HS-27A (cell line): Measurements from ENCODE around the gene S100A8.

Experiments used
- DNase-seq: peaks from one replicate; pipeline ENCODE4 v3.0.0-alpha.2; 2012; ENCODE audit warnings: low read depth, missing footprints

S100A8 gene

DNA sequence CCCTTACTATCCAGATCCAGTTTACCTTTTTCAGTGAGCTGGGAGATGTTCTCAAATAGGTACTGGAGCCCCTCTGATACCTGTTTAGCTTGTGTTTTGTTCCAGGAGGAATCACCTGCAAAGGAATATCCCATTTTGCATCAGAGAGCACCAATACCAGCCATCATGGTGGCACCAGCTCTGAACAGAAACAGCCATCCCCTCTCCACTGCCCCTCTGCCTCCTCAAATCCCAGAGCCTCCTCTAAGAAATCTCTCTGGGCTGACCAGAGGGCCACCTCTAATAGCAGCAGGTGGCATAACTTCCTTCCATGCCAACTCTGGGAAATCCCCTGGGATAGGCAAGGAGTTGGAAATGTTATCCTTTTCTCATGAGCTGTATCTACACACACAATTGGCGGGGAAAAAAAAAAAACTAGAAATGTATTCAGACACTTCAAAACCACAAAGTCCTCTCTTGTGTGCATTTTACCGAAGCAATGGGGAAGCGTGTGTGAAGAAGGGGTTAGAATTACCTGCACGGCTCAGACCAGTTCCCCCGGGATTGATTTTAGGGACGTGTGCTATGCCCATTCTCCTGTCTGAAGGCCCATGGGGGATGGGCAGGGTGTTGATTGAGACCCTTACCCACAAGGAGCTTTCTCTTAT, 44.7 kb downstream of the S100A8 start:
- DNase-seq: no peak

DNA sequence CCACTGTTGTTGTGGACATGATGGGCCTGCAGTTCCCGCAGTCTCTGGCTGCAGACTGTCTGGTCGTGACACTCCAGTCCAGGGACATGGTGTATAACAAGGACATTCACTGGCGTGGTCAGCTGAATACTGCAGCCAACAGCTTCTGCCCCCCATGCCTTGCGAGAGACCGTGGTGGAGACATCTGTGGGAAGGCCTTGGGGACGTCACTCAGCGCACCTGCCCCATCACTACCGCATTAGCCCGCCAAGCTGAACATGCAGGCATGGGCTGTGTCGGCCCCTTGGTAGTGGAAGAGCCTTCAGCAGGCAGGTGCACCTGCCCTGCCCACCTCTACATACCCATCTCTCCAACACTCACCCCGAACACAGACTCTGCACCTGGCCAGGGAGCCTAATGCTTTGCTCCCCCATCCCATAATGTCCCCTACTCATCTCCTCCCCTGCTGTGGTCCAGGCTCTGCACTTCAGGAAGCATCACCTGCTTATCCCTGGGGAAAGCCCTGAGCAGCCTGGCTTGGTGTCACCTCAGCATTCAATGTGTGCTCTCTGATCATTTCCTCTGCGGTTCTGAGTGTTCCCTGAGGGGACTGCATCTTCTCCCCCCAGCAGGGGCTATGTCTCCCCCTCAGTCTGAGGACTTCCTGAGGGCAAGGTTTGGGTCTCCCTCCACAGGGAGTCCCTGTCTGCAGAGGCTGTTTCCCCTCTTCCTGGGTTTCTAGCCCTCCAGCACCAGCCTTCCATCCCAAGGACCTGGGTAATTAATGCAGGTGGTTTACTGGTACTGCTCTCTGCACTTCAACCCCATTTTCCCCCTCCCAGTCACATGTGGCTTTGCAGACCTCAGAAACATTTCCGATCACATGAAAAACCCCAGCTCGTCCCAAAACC, 45.4 kb downstream of the S100A8 start:
- no peak for DNase-seq

DNA sequence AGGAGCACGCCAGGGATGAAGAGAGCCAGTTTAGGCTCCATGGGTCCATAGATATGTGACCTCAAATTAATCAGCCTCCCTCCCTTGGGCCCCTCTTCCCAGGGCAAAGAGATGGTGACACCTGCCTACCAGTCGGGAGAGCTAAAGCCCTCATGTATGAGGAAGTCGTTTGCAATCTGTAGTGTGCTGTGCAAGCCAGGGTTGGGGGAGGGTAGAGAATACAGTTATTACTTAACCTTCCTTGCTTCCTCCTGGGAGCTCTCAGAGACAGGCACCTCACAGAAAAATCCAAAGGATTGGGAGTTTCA, 46.2 kb downstream of the S100A8 start:
- no peak for DNase-seq

DNA sequence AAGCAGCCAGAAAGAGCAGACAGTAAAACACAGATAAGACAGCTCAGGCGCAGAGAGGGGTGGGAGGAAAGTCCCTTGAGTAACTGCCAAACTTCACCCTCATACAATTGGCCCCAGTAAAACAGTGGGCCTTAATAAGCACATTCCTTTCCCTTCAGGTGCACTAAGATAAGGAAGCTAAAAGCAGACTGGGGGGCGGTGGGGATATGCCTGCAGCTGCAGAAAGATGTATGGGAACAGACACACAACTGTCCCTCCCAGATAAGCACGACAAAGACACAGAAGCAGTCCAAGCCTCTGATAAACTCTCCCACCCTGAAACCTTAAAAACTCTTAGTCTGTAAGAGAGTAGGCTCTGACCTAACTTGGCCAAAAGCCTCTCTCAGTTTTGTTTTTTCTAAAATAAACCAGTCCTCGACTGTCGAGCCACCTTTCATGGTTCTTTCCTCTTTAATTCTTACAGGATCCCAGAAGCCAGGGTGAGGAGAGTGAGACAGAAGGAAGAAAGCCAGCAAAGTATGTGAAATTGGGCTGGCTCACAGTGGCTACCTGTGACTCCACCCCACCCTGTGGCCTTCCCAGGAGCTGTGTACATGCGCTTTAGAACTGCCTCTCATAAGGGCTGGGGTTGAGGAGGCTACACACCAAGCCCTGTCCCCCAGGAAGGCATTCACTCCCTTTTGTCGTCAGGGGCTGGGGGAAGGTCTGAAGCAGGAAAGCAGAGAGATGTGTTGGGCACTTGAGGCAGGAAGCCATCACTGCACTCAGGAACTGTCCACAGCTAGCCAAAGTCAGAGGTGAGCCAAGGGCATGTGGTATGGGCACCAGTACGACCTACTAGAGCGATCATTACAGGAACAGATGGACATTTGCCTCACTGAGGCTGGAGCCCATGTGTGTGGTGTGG, 46.8 kb downstream of the S100A8 start:
- DNase-seq: no peak

DNA sequence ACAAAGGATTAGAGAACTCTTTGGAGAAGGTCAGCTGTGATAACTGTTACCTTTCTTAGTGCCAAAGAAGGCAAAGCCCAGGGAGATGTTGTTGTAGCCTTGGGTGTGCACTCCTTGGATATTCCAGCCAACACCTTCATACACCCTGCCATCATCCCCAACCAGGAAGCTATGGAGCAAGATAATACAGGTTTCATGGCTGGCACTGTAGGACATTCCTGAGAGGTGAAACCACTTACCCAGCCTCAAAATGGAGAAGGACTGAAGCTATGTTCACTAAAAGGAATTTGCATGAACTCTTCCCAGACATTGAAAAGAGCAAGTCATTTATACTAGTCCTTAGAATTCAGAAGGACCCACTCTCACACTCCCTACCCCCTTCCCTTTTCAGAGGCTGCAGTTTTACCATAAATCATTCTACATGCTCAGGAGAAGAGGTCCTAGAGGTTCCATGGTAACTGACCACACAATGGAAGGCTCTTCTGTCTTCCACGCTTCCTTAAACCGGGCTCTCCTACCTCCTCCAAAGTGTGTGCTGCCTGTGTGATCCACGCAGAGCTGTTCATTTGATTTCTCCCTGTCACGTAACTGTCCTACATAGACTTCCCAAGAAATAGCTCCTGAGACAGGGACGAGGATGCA, 47.7 kb downstream of the S100A8 start:
- DNase-seq: no peak

DNA sequence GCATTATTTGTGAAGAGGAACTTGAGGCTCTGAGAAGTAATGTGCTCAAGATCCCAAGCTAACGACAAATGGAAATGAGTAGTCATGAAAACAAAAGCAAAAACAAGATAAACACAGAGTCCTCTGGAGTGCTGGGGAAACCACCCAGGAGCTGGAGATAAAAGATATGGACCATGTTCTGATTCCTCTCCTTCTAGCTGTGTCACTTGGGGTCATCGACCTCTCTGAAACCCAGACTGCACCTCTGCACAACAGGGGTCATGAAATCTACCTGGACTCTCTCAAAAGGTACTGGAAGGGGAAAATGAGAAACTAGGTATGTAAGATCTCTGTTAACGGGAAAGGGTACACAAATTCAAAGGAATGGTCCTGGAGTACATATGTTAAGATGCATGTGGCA, 48.7 kb downstream of the S100A8 start:
- DNase-seq: no peak

DNA sequence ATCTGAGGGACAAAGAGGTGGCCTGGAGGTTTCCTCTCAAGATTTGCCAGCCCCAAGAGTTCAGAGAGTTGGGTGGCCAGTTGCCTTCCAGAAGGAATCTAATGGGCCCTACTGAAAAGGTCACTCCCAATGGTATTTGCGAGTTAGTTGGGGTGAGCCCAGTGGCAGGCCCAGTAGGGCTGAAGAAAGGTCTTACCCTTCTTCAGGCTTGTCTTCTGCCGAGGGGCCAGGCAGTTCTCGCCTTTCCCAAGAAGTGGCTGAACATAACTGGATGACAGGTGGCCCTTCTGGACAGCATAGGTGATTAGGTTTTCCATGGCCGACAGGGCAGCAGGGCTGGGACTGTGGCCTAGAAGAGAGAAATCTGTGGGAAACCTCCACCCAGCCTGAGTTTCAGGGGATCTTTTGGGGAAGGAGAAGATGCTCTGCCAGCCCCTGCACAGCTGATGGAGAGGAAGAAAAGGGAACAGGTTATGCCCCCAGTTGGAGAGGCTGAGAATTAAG, 49.4 kb downstream of the S100A8 start:
- no peak for DNase-seq

DNA sequence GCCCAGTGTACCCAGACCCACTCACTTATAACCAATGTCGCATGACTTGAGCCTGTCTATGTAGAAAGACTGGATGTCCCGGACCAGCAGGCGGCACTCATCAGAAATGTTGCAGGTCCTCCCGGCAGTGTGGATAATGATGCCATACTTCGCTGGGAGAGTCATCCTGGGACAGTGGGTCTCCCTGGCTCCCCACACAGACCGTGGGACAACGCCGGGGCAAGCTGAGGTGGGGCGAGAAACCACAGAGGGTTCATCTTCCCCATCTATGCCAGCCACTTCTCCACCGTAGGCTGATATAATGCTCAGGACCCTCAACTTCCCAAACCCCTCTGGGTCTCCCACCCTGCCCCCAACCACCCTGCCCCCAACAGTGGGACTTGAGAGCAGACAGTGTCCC, 50.5 kb downstream of the S100A8 start:
- DNase-seq: no peak
